Tibial nerve (tissue), 4 donors: ENCODE measurements around the gene SMIM10. TPM values are rescaled to one million over a fixed set of nuclear protein-coding genes. Genes with fewer than 3 reads are reported as not detected.
"Not testable (repeated sequence)": the region's sequence is repeated elsewhere in the genome, so short reads cannot be mapped to it uniquely, and the experiment has no call there.

Experiments
- DNase-seq, 2 donors: peaks; one replicate each; pipeline ENCODE4 v3.0.0-alpha.2; 2019; ENCODE audit warnings: low spot score in 2 of 2
- H3K27ac ChIP-seq, 4 donors: fragments of 200-600 bp; sonication (generic) in 3 of 4; one replicate each; pipeline ENCODE4 v1.5.1; 2017 to 2019; ENCODE audit warnings: mild to moderate bottlenecking in 1 of 4
- H3K27me3 ChIP-seq, 2 donors: fragments of 200-600 bp; sonication (generic) in 1 of 2; one replicate each; pipeline versions ENCODE4 v1.5.1 to v1.6.0; 2017 to 2019
- H3K36me3 ChIP-seq, 3 donors: fragments of 200-600 bp; sonication (generic); one replicate each; pipeline ENCODE4 v1.5.1; 2018 to 2019
- H3K4me1 ChIP-seq, 4 donors: fragments of 200-600 bp; sonication (generic) in 3 of 4; one replicate each; pipeline ENCODE4 v1.5.1; 2017 to 2019
- H3K4me3 ChIP-seq, 4 donors: fragments of 200-600 bp; sonication (generic) in 3 of 4; one replicate each; pipeline ENCODE4 v1.5.1; 2017 to 2019; ENCODE audit warnings: mild to moderate bottlenecking in 1 of 4, moderate library complexity in 1 of 4
- H3K9me3 ChIP-seq, 4 donors: fragments of 200-600 bp; sonication (generic) in 3 of 4; one replicate each; pipeline ENCODE4 v1.5.1; 2017 to 2019
- CTCF ChIP-seq, 5 experiments: fragments of 200-600 bp in 3 of 5; fragments of 450-650 bp in 2 of 5; sonication (generic) in 3 of 5; IDR thresholded peaks; one replicate each; pipeline ENCODE4 v1.5.1; 2016 to 2019; ENCODE audit warnings: antibody characterized with exemption in 5 of 5, mild to moderate bottlenecking in 3 of 5, moderate library complexity in 2 of 5
- EP300 ChIP-seq, 2 donors: sonication (generic); formaldehyde crosslinking; IDR thresholded peaks; one replicate each; pipeline ENCODE4 v1.6.1; 2017; ENCODE audit warnings: antibody characterized with exemption in 2 of 2, mild to moderate bottlenecking in 1 of 2
- POLR2A ChIP-seq, 2 donors: fragments of 450-650 bp; IDR thresholded peaks; one replicate each; pipeline ENCODE4 v1.6.1; 2017; ENCODE audit warnings: antibody characterized with exemption in 2 of 2, mild to moderate bottlenecking in 2 of 2, moderate library complexity in 2 of 2
- WGBS, 2 donors: methylation state at CpG; one replicate each; pipeline ENCODE4 v1.1.5; 2018; 5-methylcytosine and 5-hydroxymethylcytosine counted together
- total RNA-seq, 4 donors: library from RNA; depleted of rRNA; stranded (reverse); fragments of >200 nt; gene quantifications; one replicate each; pipeline ENCODE4 v1.1.0, GENCODE V29; 2016

SMIM10 gene
- 10 to 100 TPM in 3 of 4 donors, 1 to 10 TPM in 1; 8.0 to 18.0 (median 16.0) TPM for total RNA-seq

- Histone ChIP-seq H3K36me3 (no peaks in the 10 kb centered on the region), H3K27ac (peak within 1 kb of the TSS; percentile 34 to 82 (median 52)), H3K4me1 (peaks cover 0 to 12% (median 0%) of the 10 kb centered on the region in 4 donors), H3K9me3 (no peaks in the 10 kb centered on the region), H3K27me3 (peaks cover 0 to 3% of the 10 kb centered on the region in 2 donors), H3K4me3 (peak within 1 kb of the TSS; percentile 35 to 60 (median 52))
- DNase-seq: peak; percentile 53 to 65
- WGBS, 2 donors: 1 to 27% methylated on average over 32 to 41 of the region's 45 CpGs
- TF ChIP-seq CTCF (IDR thresholded peaks at IDR 0.05): no peak
- TF ChIP-seq POLR2A (IDR thresholded peaks at IDR 0.05): no peak
- peak; percentile 28 to 66 for TF ChIP-seq EP300 (IDR thresholded peaks at IDR 0.05)
Observed at GRCh38 chrX:134990801-134991481, at the start of gene SMIM10. TSS of gene SMIM10 (plus strand) at chrX:134990991. CDS start at chrX:134991096, 105 bp downstream.

GRCh38 chrX:134946364-134946763 lies 44.4 kb upstream of the SMIM10 start:
- not testable (repeated sequence) for H3K27ac ChIP-seq, DNase-seq, H3K4me3 ChIP-seq, H3K9me3 ChIP-seq, H3K4me1 ChIP-seq, H3K36me3 ChIP-seq, H3K27me3 ChIP-seq
- 83 to 90% methylated on average over 6 of the region's 6 CpGs for WGBS, 2 donors

GRCh38 chrX:134948333-134949241 lies 42.2 kb upstream of the SMIM10 start:
- Histone ChIP-seq H3K4me1 (no peaks in the 10 kb centered on the region), H3K36me3 (no peaks in the 10 kb centered on the region), H3K4me3 (no peak overlapping the region), H3K27me3 (no peaks in the 10 kb centered on the region), H3K9me3 (no peaks in the 10 kb centered on the region), H3K27ac (no peak overlapping the region)
- 40 to 54% methylated on average over 3 of the region's 3 CpGs for WGBS, 2 donors
- TF ChIP-seq CTCF (IDR thresholded peaks at IDR 0.05) (no peak), POLR2A (IDR thresholded peaks at IDR 0.05) (no peak), EP300 (IDR thresholded peaks at IDR 0.05) (no peak)
- no peak for DNase-seq

GRCh38 chrX:134949271-134949670 lies 41.5 kb upstream of the SMIM10 start:
- Histone ChIP-seq H3K27ac (no peak overlapping the region), H3K27me3 (no peaks in the 10 kb centered on the region), H3K9me3 (no peaks in the 10 kb centered on the region), H3K4me1 (no peaks in the 10 kb centered on the region), H3K36me3 (no peaks in the 10 kb centered on the region), H3K4me3 (no peak overlapping the region)
- no peak for TF ChIP-seq EP300 (IDR thresholded peaks at IDR 0.05)
- TF ChIP-seq POLR2A (IDR thresholded peaks at IDR 0.05): no peak
- TF ChIP-seq CTCF (IDR thresholded peaks at IDR 0.05): no peak
- DNase-seq: no peak
- WGBS, 2 donors: 72 to 76% methylated on average over 3 of the region's 3 CpGs

DNA sequence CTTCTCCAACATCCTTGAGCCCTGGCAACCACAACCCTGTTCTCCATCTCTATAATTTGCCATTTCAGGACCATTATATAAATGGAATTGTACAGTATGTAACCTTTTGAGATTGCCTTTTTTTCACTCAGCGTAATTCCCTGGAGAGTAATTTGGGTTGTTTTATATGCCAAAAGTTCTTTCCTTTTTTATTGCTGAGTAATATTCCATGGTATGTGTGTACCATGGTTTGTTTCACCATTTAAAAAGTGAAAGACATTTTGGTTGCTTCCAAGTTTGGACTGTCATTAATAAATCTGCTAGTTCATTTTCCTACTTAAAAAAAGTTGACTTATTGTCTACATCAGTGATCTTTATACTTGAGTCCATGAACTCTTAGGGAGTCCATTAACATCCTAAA lies 33.0 kb upstream of the SMIM10 start:
- Histone ChIP-seq H3K36me3 (no peaks in the 10 kb centered on the region), H3K4me3 (no peak overlapping the region), H3K9me3 (no peaks in the 10 kb centered on the region), H3K27ac (no peak overlapping the region), H3K27me3 (peaks cover 0 to 16% of the 10 kb centered on the region in 2 donors), H3K4me1 (no peaks in the 10 kb centered on the region)
- DNase-seq: no peak
- WGBS, 2 donors: 93 to 95% methylated on average over 1 of the region's 1 CpG
- no peak for TF ChIP-seq CTCF (IDR thresholded peaks at IDR 0.05)
- no peak for TF ChIP-seq POLR2A (IDR thresholded peaks at IDR 0.05)
- no peak for TF ChIP-seq EP300 (IDR thresholded peaks at IDR 0.05)

DNA sequence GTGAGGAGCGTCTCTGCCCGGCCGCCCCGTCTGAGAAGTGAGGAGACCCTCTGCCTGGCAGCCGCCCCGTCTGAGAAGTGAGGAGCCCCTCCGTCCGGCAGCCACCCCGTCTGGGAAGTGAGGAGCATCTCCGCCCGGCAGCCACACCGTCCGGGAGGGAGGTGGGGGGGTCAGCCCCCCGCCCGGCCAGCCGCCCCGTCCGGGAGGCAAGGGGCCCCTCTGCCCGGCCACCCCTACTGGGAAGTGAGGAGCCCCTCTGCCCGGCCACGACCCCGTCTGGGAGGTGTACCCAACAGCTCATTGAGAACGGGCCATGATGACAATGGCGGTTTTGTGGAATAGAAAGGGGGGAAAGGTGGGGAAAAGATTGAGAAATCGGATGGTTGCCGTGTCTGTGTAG lies 30.4 kb upstream of the SMIM10 start:
- not testable (repeated sequence) for H3K4me3 ChIP-seq, H3K4me1 ChIP-seq, DNase-seq, H3K27ac ChIP-seq, H3K36me3 ChIP-seq, H3K9me3 ChIP-seq
- 67 to 72% methylated on average over 8 of the region's 26 CpGs for WGBS, 2 donors
- peaks cover 0 to 16% of the 10 kb centered on the region in 2 donors for H3K27me3 ChIP-seq
